B cell (primary cell): ENCODE results near the gene EIF4A3. TPM values are rescaled to one million over a fixed set of nuclear protein-coding genes. Genes with fewer than 3 reads are reported as not detected.

Source experiments
- ATAC-seq: fragments of 200-7000 bp; cut with Tn5 transposase; one replicate; pipeline ENCODE4 v1.10.0; 2021; ENCODE audit warnings: low read depth, mild to moderate bottlenecking, moderate number of reproducible peaks, moderate library complexity
- CTCF ChIA-PET: fragments of 350-600 bp; sonication (Branson Sonifier 250); formaldehyde crosslinking; loops from one replicate; lab custom pipeline; 2021; ENCODE audit warnings: antibody characterized with exemption, inconsistent platforms; lab: Charles Lee
- POLR2A ChIA-PET: fragments of 350-600 bp; sonication (Branson Sonifier 250); formaldehyde crosslinking; loops from one replicate; lab custom pipeline; 2021; ENCODE audit warnings: antibody characterized with exemption; lab: Charles Lee
- DNase-seq: peaks from one replicate; pipeline ENCODE4 v3.0.0; 2013
- H2AFZ ChIP-seq: 2 replicates; pipeline ENCODE4 v1.6.1; 2012; ENCODE audit warnings: mild to moderate bottlenecking, low read depth, low read length; ENCODE audit not compliant: insufficient read depth, poor library complexity, severe bottlenecking
- H3K27ac ChIP-seq, 2 donors: 1 replicate in 1 of 2; 2 replicates in 1 of 2; pipeline ENCODE4 v1.5.1; 2012 to 2013; ENCODE audit warnings: low read length in 2 of 2, mild to moderate bottlenecking in 2 of 2, moderate library complexity in 1 of 2
- H3K27me3 ChIP-seq, 4 experiments: fragments of 200-600 bp in 1 of 4; sonication (generic) in 1 of 4; replicated peaks in 1 of 4; 1 replicate in 2 of 4; 2 replicates in 2 of 4; pipeline versions ENCODE4 v1.6.1 to v1.7.0; 2013 to 2016; ENCODE audit warnings: low read length in 3 of 4, mild to moderate bottlenecking in 2 of 4, mixed read lengths in 1 of 4, moderate library complexity in 1 of 4; ENCODE audit not compliant: insufficient read depth in 4 of 4, control insufficient read depth in 3 of 4; ENCODE audit errors: control extremely low read depth in 1 of 4
- H3K36me3 ChIP-seq, 2 experiments: replicated peaks in 1 of 2; 1 replicate in 1 of 2; 2 replicates in 1 of 2; pipeline versions ENCODE4 v1.6.1 to v1.7.1; 2013; ENCODE audit warnings: low read length in 1 of 2; ENCODE audit not compliant: insufficient read depth in 2 of 2, control insufficient read depth in 1 of 2; ENCODE audit errors: control extremely low read depth in 1 of 2, extremely low read depth in 1 of 2
- H3K4me1 ChIP-seq, 2 donors: fragments of 200-600 bp in 1 of 2; sonication (generic) in 1 of 2; 1 replicate in 1 of 2; 2 replicates in 1 of 2; pipeline versions ENCODE4 v1.5.1 to v1.6.1; 2013 to 2017; ENCODE audit warnings: low read length in 2 of 2; ENCODE audit not compliant: control insufficient read depth in 2 of 2, insufficient read depth in 2 of 2
- H3K4me2 ChIP-seq: replicated peaks from 2 replicates; pipeline ENCODE3; 2012; ENCODE audit warnings: mild to moderate bottlenecking, low read depth, low read length; ENCODE audit not compliant: poor library complexity, severe bottlenecking
- H3K4me3 ChIP-seq, 5 experiments: fragments of 200-600 bp in 1 of 5; sonication (generic) in 1 of 5; 1 replicate in 3 of 5; 2 replicates in 2 of 5; pipeline versions ENCODE4 v1.5.1 to v1.7.0; 2011 to 2016; ENCODE audit warnings: low read length in 4 of 5, mild to moderate bottlenecking in 4 of 5, low read depth in 2 of 5, control low read depth in 1 of 5, moderate library complexity in 1 of 5; ENCODE audit not compliant: insufficient read depth in 1 of 5; ENCODE audit errors: control extremely low read depth in 1 of 5, extremely low read depth in 1 of 5
- H3K79me2 ChIP-seq: fragments of 200-600 bp; sonication (generic); one replicate; pipeline ENCODE4 v1.6.0; 2016; ENCODE audit warnings: low read length; ENCODE audit not compliant: control insufficient read depth, insufficient read depth
- H3K9ac ChIP-seq: fragments of 200-600 bp; sonication (generic); 2 replicates; pipeline ENCODE4 v1.6.1; 2017; ENCODE audit warnings: mild to moderate bottlenecking, low read length, moderate library complexity
- H3K9me3 ChIP-seq, 3 donors: one replicate each; pipeline versions ENCODE4 v1.6.1 to v1.7.1; 2013; ENCODE audit warnings: low read length in 2 of 3; ENCODE audit not compliant: control insufficient read depth in 2 of 3, insufficient read depth in 1 of 3; ENCODE audit errors: control extremely low read depth in 1 of 3
- H4K20me1 ChIP-seq: 2 replicates; pipeline ENCODE4 v1.6.0; 2012; ENCODE audit warnings: mild to moderate bottlenecking, low read length; ENCODE audit not compliant: insufficient read depth, control insufficient read depth, poor library complexity, severe bottlenecking
- H3K27ac Mint-ChIP-seq: one replicate; pipeline ENCODE4 v1.8.0; 2021; ENCODE audit warnings: mixed read lengths
- H3K27me3 Mint-ChIP-seq: one replicate; pipeline ENCODE4 v1.8.0; 2021; ENCODE audit warnings: mixed read lengths
- H3K4me1 Mint-ChIP-seq: one replicate; pipeline ENCODE4 v1.8.0; 2021; ENCODE audit warnings: mixed read lengths
- H3K4me3 Mint-ChIP-seq: one replicate; pipeline ENCODE4 v1.8.0; 2021; ENCODE audit warnings: mixed read lengths
- H3K9me3 Mint-ChIP-seq: one replicate; pipeline ENCODE4 v1.8.0; 2022; ENCODE audit warnings: mixed read lengths; ENCODE audit not compliant: insufficient read depth
- EZH2 ChIP-seq: IDR thresholded peaks from 2 replicates; pipeline ENCODE4 v1.6.1; 2012; ENCODE audit warnings: borderline replicate concordance, low read depth, mild to moderate bottlenecking, moderate library complexity, low read length; ENCODE audit not compliant: insufficient read depth, poor library complexity, severe bottlenecking
- WGBS: methylation state at CpG from one replicate; pipeline ENCODE4 v1.1.5; 2013; ENCODE audit warnings: missing lambda C conversion rate; ENCODE audit not compliant: insufficient coverage; 5-methylcytosine and 5-hydroxymethylcytosine counted together
- intact Hi-C: fragments of 100-400 bp; cut with micrococcal nuclease; formaldehyde crosslinking; loops from one replicate; pipeline ENCODE4 v1.10.0; 2022
- polyA plus RNA-seq: library from polyadenylated mRNA; depleted of rRNA; stranded (reverse); fragments of >200 nt; gene quantifications from 2 replicates; pipeline ENCODE4 v1.2.3, GENCODE V29; 2012
- total RNA-seq, 2 donors: library from RNA; stranded (reverse); fragments of 120-200 nt in 1 of 2; gene quantifications; 1 replicate in 1 of 2; 2 replicates in 1 of 2; pipeline versions ENCODE4 v1.2.3 to v1.2.4, GENCODE V29; 2013 to 2022
- TF ChIP-seq, protein P1 (sequence below): fragments of 200-600 bp; IDR thresholded peaks from one replicate; pipeline ENCODE4 v1.8.0; 2022; ENCODE audit warnings: antibody characterized with exemption, mild to moderate bottlenecking

EIF4A3 gene
- total and polyA plus RNA-seq, 2 donors (not counting 1 experiment from before 2014, with no cell fraction given): 86.0 to 137 TPM

DNA sequence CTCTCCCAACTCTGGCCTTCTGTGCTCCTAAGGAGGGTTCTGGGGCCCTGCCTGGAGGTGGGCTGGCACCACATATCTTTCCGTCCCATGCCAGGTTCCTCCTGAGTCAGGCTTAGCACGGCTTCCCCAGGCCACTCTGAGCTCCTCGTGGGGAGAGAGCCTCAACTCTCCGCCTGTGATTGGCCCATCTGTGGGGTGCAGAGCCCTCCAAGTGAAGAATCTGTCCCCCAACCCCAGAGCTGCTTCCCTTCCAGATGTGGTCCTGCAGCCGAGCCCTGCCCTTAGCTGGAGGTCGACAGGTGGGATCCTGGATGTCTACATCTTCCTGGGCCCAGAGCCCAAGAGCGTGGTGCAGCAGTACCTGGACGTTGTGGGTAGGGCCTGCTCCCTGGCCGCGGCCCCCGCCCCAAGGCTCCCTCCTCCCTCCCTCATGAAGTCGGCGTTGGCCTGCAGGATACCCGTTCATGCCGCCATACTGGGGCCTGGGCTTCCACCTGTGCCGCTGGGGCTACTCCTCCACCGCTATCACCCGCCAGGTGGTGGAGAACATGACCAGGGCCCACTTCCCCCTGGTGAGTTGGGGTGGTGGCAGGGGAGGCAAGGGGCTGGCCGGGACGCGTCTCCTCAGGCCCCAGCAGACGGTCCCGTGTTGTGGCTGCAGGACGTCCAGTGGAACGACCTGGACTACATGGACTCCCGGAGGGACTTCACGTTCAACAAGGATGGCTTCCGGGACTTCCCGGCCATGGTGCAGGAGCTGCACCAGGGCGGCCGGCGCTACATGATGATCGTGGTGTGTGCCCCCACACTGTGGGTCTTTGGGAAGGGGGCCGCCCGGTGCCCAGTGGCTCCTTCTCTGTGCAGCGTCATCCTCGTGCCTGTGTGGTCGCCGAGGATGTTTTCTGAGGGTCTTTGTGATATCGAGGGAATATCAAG, 38.6 kb downstream of the EIF4A3 start:
- Mint-ChIP-seq H3K9me3 (no peaks in the 10 kb centered on the region), H3K27me3 (no peaks in the 10 kb centered on the region), H3K27ac (no peak overlapping the region), H3K4me3 (no peak overlapping the region), H3K4me1 (peaks cover 15% of the 10 kb centered on the region)
- intact Hi-C loops: no loop called here
- no peak for TF ChIP-seq EZH2
- TF ChIP-seq, protein P1, sequence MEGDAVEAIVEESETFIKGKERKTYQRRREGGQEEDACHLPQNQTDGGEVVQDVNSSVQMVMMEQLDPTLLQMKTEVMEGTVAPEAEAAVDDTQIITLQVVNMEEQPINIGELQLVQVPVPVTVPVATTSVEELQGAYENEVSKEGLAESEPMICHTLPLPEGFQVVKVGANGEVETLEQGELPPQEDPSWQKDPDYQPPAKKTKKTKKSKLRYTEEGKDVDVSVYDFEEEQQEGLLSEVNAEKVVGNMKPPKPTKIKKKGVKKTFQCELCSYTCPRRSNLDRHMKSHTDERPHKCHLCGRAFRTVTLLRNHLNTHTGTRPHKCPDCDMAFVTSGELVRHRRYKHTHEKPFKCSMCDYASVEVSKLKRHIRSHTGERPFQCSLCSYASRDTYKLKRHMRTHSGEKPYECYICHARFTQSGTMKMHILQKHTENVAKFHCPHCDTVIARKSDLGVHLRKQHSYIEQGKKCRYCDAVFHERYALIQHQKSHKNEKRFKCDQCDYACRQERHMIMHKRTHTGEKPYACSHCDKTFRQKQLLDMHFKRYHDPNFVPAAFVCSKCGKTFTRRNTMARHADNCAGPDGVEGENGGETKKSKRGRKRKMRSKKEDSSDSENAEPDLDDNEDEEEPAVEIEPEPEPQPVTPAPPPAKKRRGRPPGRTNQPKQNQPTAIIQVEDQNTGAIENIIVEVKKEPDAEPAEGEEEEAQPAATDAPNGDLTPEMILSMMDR: no peak
- no peak overlapping the region for H3K27ac ChIP-seq
- H3K4me2 ChIP-seq: no peak overlapping the region
- H3K4me1 ChIP-seq: peaks cover 11 to 13% of the 10 kb centered on the region in 2 donors
- no peaks in the 10 kb centered on the region for H3K27me3 ChIP-seq
- H3K36me3 ChIP-seq: no peaks in the 10 kb centered on the region
- no peak overlapping the region for H2AFZ ChIP-seq
- H3K9ac ChIP-seq: no peak overlapping the region
- no peak for ATAC-seq
- no peaks in the 10 kb centered on the region for H3K9me3 ChIP-seq
- no peaks in the 10 kb centered on the region for H4K20me1 ChIP-seq
- ChIA-PET POLR2A (no interaction called here), CTCF (no interaction called here)
- WGBS: 92% methylated on average over 34 of the region's 40 CpGs
- no peak for DNase-seq
- H3K79me2 ChIP-seq: no peaks in the 10 kb centered on the region
- H3K4me3 ChIP-seq: no peak overlapping the region
